GM18505 (cell line): Measurements from ENCODE around the gene GNPTAB.
"Not testable (repeated sequence)": the region's sequence is repeated elsewhere in the genome, so short reads cannot be mapped to it uniquely, and the experiment has no call there.

Experiments used
- ATAC-seq: cut with Tn5 transposase; IDR thresholded peaks from one replicate; pipeline ENCODE4 v1.9.1; 2021; ENCODE audit not compliant: unreplicated experiment
- POLR2A ChIP-seq: IDR thresholded peaks from 4 replicates; pipeline ENCODE4 v1.6.1; 2011; ENCODE audit warnings: borderline replicate concordance; ENCODE audit not compliant: insufficient read depth, insufficient read length; ENCODE audit errors: extremely low read depth

The GNPTAB gene

DNA sequence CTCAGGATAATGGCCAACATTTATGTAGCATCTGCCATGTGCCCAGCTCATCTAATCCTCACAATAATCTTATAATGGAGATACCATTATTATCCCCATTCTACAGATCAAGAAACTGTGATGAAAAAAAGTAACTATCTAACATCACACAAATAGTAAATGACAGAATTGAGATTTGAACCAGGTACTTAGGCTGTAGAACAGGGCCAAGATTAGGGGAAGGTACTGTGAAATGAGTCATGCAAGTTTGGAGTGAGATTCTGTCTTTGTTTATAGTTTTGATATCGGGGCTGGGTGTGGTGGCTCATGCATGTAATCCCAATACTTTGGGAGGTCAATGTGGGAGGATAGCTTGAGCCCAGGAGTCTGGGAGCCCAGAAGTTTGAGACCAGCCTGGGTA, 1.3 kb upstream of the GNPTAB start:
- no peak for ATAC-seq
- no peak for TF ChIP-seq POLR2A

GRCh38 chr12:101829639-101830366, 956 bp downstream of the GNPTAB start:
- no peak for ATAC-seq

GRCh38 chr12:101828463-101829196, 2.1 kb downstream of the GNPTAB start:
- no peak for ATAC-seq
- TF ChIP-seq POLR2A: no peak

More at GRCh38 chr12:101829639-101830366, 956 bp downstream of the GNPTAB start:
- TF ChIP-seq POLR2A: no peak

GRCh38 chr12:101826766-101827368, 3.9 kb downstream of the GNPTAB start:
- no peak for TF ChIP-seq POLR2A
- no peak for ATAC-seq

- ATAC-seq: no peak
- no peak for TF ChIP-seq POLR2A
These were observed 5.9 kb downstream of the GNPTAB start for GRCh38 chr12:101824831-101825230.

- no peak for TF ChIP-seq POLR2A
- peak; percentile 76 for ATAC-seq
These were observed 6.9 kb downstream of the GNPTAB start for GRCh38 chr12:101823891-101824290.

DNA sequence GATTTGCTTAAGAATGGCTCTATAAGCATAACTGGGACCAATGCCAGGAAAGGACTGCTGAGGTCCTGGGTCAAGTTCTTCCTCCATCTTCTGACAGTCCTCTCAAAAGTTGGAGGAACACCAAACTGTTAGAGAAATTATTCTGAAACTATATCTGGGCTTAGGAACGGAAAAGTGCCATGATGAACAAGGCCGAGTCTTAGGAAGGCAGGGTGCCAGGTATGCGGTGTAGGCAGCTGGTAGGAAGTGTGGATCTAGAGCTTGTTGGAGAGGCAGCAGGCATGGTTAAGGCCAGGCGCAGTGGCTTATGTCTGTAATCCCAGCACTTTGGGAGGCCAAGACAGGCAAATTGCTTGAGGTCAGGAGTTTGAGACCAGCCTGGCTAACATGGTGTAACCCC, 7.7 kb downstream of the GNPTAB start:
- no peak for ATAC-seq
- TF ChIP-seq POLR2A: no peak

- no peak for TF ChIP-seq POLR2A
- no peak for ATAC-seq
These were observed 11.3 kb downstream of the GNPTAB start for GRCh38 chr12:101819467-101819866.

DNA sequence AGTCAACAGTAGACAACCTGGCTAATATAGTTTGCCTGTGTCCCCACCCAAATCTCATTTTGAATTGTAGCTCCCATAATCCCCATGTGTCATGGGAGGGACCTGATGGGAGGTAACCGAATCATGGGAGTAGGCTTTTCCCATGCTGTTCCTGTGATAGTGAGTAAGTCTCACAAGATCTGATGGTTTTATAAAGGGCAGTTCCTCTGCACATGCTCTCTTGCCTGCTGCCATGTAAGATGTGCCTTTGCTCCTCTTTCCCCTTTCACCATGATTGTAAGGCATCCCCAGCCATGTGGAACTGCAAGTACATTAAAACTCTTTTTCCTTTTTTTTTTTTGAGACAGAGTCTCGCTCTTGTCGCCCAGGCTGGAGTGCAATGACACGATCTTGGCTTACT, 12.1 kb downstream of the GNPTAB start:
- not testable (repeated sequence) for ATAC-seq

- TF ChIP-seq POLR2A: no peak
- ATAC-seq: no peak
These were observed 17.6 kb downstream of the GNPTAB start for GRCh38 chr12:101813117-101813516.

GRCh38 chr12:101812716-101813115, 18.0 kb downstream of the GNPTAB start:
- ATAC-seq: not testable (repeated sequence)

GRCh38 chr12:101811342-101811741, 19.4 kb downstream of the GNPTAB start:
- not testable (repeated sequence) for ATAC-seq

GRCh38 chr12:101809208-101809607, 21.6 kb downstream of the GNPTAB start:
- no peak for ATAC-seq
- no peak for TF ChIP-seq POLR2A

DNA sequence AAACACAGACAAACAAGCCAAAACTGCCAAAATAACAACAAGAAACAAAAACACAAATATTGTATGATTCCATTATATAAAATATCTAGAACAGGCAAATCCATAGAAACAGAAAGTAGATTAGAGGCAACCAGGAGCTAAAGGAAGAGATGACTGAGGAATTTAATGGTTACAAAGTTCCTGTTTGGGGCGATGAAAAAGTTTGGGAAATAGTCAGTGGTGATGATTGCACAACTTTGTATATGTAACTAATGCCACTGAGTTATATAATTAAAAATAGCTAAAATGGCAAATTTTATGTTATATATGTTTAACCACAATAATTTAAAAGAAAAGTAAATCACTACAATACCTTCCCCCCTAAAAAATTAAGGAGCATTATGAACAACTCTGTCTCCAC, 24.5 kb downstream of the GNPTAB start:
- no peak for ATAC-seq
- no peak for TF ChIP-seq POLR2A
